ENCODE measurements around the gene CFAP97D1.

GRCh38 chr17:43759836-43760235 is 20.4 kb upstream of the CFAP97D1 start:
- TF ChIP-seq POLR2AphosphoS2 (IDR thresholded peaks at IDR 0.05; ENCODE audit: low read depth, low read length) (no peak), CTCF (IDR thresholded peaks at IDR 0.05 in 2 of 3, conservative IDR thresholded peaks at IDR 0.05 in 1 of 3; ENCODE audit: control insufficient read depth in 2 of 3, extremely low read depth in 1 of 3, insufficient read depth in 1 of 3, low read depth in 3 of 3, low read length in 3 of 3) (no peak), CREB1 (IDR thresholded peaks at IDR 0.05; ENCODE audit: low read depth) (no peak), MLLT1 (IDR thresholded peaks at IDR 0.05) (no peak), YY1 (IDR thresholded peaks at IDR 0.05; ENCODE audit: low read depth, low read length) (no peak), CEBPB (IDR thresholded peaks at IDR 0.05; ENCODE audit: borderline replicate concordance in 1 of 2, low read depth in 2 of 2, low read length in 2 of 2) (no peak), HDAC6 (IDR thresholded peaks at IDR 0.05; ENCODE audit: unreplicated experiment) (no peak)
- TF ChIP-seq, protein P1, sequence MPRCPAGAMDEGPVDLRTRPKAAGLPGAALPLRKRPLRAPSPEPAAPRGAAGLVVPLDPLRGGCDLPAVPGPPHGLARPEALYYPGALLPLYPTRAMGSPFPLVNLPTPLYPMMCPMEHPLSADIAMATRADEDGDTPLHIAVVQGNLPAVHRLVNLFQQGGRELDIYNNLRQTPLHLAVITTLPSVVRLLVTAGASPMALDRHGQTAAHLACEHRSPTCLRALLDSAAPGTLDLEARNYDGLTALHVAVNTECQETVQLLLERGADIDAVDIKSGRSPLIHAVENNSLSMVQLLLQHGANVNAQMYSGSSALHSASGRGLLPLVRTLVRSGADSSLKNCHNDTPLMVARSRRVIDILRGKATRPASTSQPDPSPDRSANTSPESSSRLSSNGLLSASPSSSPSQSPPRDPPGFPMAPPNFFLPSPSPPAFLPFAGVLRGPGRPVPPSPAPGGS (IDR thresholded peaks at IDR 0.05; ENCODE audit: borderline replicate concordance, insufficient read depth, low read depth, low read length, poor library complexity, severe bottlenecking) = no peak

Data from GM12878 (cell line).